ENCODE data around the gene ROPN1.
"Not testable (repeated sequence)": the region's sequence is repeated elsewhere in the genome, so short reads cannot be mapped to it uniquely, and the experiment has no call there.

Gene ROPN1

DNA sequence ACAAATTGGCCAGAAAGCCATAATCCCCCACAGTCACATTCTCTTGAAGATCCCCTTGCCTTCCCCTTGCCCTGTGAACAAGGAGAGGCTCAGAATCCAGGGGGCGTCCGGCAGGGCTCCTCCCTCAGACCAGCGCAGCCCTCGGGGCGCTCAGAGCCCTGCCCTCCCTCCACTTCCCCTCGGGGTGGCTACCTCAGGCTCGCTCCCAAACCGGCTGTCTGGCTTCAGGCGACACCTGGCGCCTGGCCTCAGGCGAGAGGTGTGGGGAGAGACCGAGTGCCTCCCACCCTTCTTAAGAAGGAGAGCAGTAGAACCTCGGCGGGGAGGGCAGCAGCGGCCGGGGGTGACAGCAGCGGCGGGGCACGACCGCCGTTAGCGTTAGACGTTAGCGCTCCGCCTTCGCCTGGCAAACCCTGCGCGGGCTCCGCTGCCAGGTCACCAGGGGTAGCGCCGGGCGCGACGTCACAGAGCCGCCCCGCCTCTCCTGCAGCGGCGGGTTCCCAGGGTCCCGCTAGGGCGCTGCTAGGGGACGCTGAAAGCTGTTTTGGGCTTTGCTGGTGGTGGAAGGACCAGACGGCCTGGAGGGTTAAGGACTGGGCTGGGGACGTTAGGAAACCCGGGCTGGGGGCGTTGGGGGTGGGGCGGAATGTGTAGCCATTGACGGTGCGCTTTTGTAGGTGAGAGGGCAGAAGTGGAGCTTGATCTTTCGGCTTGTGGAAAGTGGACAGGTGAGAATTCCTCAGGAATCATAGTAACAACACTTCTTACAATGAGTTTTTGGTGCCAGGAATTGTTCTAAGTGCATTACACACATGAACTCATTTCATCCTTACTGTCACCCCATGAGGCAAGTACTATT lies at the start of gene ROPN1:
Gene ROPN1 (minus strand): TSS at position 395 of the 859 bp plus-strand sequence. CDS start 11,643 bp downstream, outside the sequence.
- DNase-seq, result not testable (repeated sequence)

DNA sequence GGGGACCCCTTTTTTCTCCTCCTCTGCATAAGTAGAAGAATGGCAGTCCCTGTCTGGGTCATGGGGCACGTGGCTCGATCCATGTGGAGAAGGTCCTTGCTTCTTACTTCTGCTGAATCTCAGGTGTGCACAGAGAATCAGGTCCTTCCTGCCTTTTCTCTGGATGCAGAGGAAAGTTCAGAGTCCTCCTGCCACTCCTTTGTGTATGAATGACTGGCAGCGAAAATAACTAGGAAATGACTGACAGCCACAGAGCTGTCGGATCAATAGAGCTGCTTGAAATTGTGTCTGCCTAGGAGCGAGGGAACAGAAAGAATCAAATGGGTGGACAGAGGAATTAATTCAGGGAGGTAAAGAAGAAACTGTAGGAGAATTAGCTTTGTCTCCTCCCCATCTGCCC lies 49.6 kb upstream of the ROPN1 start:
- no peak for DNase-seq

DNA sequence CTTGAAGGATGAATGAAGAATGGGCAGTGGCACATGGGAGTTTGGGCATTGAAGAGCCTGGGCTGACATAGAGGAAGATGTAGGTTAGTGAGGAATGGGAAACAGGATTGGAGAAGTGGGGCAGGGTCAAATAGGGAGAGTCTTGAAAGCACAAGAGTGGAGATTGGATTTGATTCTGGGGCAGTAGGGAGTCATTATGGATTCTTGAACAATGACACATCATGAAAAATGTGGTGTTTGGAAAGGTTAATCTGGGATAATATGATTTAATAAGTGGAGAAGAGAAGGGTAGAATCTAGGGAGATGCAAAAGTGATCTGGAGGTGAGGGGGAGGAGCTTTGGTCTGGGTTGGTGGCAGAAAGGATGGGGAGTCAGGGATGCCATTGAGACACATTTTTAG lies 45.4 kb upstream of the ROPN1 start:
- no peak for DNase-seq

DNA sequence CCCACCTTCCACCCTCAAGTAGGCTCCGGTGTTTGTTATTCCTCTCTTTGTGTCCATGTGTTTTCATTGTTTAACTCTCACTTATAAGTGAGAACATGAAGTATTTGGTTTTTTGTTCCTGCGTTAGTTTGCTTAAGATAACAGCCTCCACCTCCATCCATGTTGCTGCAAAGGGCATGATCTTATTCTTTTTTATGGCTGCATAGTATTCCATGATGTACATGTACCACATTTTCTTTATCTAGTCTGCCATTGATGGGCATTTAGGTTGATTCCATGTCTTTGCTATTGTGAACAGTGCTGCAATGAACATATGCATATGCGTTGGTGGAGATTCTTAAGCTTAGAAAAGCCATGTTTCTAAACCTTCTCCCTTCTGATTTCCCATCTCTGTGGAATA lies 44.3 kb upstream of the ROPN1 start:
- not testable (repeated sequence) for DNase-seq

DNA sequence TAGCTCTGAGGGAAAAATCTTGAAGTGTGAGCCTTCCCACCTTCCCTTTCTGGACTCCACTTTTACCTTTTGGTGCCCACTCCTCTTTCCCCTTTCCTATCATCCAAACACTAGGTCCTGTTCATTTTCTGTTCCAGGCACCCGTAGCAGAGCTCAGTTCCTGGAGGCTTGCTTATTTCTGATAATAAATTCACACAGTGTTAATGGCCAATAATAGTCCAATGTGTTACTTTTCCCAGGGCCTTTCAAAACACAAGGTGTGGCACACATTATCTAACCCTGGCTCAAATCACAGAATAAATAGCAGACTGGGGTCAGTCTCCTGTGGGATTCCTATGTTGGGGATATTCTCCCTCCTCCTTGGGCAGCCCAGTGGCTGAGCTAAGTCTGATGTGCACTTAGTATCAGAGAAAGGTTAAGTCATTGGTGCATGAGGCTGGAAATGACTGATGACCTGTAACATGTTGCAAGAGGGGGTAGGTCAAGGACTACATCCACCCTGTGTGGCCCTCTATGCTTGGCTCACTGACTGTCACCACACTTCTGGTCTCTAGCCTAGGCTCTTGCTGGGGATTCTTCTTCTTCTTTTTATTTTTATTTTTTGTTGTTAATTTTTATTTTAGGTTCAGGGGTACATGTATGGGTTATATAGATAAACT lies 43.7 kb upstream of the ROPN1 start:
- DNase-seq, result no peak

DNA sequence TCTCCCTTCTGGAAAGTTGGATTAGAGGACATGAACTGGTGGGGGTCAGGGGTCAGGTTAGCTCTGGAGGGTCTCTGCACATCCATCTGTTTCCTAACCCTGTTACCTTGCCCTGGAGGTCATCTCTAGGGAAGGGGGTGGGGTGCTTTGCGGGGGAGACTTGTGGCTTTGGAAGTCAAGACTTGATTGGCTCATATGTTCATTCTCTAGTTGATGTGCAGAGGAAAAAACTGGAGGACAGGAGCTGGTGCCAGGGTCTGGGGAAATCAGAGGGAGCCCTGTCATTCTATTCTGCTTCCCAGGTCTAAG lies 42.9 kb upstream of the ROPN1 start:
- DNase-seq, result no peak

DNA sequence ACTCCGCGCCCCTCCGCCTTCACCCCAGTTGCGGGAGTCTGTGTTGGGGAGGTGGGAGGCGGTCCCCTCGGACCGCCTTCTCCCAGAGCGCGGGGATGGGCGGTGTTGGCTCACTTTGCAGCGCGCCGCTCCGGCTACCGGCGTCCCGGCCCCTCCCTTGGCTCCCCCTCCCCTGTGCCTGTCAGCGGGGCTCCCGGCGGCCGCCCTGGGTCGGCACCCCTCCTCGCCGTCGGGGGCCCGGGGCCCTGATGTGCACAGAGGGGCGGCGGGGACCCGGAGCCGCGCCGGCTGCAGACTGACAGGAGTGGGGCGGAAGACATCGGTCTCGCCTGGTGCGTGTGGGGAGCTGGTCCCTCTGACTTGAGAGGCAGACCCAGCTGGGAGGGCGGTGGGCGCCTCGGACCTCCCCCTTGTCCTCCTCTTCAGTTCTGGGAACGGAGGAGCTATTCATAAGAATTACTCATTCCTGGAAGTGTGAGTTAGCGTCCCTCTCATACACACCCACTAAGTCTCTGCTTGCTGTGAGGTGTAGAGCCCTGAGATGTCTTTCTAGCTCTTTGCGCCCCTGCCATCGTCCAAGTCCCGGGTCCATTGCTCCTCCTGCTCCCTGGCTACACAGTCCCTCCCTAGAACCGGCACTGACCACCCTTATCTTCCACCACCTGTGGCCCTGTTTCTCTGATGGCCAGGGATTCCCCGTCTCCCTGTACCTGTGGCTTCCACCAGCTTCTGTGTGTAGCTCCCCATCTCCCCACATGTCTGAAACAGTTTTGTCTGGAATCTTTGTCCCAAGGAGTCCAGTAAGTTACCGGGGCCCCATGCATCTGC lies 42.3 kb upstream of the ROPN1 start:
- DNase-seq, result no peak

DNA sequence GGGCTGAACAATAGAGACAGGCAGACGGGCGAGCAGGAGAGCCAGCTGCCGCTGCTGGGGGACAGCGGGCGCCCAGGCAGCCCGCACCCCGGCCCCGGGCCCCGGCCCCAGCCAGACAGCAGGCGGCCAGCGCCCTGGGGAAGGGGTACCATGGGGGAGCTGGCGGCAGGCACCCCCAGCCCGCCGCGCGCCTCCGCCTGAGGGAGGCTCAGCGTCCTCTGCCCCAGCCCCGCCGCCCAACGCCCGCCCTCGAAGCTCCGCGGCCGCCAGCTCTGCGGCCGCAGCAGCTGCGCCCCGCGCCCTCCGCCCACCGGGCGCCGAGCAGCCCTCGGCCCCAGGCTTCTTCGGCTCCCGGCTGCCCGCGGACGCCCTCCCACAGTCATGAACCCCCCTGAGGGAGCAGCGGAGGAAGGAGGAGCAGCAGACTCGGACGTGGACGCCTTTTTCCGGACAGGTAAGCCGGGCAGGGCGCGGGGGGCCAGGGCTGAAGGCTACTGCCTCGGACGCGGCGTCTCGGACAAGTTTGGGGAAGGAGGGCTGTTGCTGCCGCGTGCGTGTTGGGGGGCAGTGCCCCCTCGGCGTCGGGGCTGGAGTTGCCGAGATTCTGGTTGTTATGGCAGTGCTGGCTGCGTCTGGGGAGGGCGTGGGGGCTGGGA lies 41.6 kb upstream of the ROPN1 start, which contains the start of gene KALRN:
Gene KALRN (plus strand): TSS at position 10 of the 656 bp plus-strand sequence.
- DNase-seq, result no peak

DNA sequence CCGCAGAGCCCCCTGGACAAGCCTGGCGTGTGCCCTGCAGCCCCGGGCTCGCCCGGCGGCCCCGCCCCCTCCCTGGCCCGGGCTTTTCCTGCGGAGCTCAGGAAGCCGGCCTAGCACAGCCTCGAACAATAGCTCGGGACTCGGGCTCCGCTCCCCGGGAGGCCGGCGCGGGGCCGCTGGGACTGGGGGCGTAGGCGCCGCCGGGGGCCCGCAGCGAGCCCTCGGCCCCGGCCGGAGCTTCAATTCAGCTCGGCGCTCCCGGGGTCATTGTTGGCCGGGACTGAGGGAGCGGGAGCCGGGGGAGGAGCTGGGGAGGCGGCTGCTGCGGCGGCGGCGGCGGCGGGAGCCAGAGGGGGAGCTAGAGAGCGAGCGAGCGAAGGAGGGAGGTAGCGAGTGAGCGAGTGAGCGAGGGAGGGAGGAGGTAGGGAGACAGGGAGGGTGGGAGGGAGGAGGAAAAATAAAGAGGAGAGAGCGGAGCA lies 41.0 kb upstream of the ROPN1 start:
- peak; percentile 36 for DNase-seq

DNA sequence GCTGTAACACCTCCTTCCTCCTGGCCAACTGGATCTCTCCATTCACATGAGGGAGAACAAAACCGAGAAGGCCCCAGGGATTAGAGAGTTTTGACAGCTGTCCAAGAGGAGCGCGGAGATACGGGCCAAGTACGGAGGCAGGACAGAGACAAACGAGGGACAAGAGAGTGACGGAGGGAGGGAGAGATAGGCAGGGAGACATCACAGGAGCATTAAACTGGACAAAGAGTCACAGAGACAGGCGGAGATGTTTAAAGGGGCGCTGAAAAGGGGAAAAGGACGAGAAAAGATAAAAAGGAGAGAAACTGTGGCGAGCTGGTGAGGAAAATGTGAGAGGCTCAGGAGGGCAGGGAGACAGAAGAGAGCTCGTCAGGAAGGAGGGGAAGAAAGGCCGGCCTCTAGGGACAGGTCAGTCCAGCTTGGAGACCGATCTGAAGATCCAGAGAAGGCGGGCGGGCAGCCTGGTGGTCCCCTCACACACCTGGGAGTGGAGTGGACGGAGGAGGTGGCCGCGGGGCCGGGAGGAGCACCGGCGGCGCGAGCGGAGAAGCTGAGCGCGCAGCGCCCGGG lies 40.5 kb upstream of the ROPN1 start:
- DNase-seq, result no peak

DNA sequence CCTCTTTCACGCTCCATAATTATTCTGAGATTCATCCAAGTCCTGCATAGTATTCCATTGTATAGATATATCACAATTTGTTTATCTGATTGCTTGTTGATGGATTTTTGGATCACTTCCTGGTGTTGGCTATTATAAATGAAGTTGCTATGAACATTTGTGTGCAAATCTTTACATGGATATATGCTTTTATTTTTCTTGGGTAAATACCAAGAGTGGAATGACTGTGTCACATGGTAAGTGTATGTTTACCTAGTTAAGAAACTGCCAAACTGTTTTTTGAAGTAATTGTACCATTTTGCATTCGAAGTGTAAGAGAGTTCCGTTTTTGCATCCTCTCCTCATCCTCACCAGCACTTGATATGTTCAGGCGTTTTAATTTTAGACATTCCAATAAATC lies 34.6 kb upstream of the ROPN1 start:
- DNase-seq, result no peak

DNA sequence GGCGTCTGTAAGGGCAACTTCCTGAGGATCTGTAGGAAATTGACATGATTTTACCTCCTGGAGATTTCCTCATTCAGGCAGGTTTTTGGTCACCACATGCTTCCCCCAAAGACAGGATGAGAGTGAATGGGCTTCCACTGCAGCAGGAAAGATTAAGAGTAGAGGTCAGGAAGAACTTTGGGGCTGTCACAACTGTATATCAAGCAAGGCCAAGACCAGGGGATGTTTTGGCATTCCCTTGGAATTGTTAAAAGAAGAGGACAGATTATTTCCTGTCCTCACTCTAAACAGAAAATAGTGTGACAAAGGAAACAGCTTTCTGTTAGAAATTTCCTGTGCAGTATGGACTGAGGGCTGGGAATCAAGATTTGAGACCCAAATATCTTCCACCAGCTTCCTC lies 31.6 kb upstream of the ROPN1 start:
- not testable (repeated sequence) for DNase-seq

DNA sequence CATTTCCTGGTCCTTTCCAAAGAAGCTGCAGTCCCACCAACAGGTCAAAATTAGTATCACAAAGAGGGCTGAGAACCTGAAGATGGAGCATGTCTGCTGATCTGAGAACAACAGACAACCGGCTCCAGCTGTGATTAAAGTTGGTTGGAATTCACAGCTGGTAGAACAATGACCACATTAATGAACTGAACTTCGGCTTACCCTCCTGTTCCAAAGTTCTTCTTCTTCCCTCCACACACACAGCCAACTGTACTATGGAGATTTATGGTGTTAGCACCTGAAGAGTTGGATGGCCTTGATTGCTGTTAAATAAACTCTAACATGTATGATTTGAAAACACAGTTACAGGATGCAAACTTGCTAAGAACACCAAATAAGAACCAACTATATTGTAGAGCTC lies 27.4 kb upstream of the ROPN1 start:
- no peak for DNase-seq

DNA sequence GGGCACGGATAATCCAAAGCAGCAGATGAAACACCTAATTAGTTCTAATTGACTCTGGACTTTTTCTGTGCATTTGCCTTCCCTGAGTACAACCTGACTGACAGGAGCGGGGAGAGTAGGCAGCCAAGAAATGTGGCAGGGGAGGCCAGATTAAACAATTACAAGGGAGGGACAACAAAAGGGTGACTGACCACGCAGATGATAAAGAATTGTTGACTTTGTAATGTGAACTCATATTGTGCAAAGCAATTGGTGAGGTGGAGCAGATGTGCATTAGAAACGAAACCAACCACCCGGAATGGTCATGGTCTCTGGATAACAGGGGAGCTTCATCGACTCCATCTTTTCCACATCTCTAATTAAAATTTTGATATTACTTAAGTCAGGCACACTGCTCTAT lies 25.6 kb upstream of the ROPN1 start:
- DNase-seq, result not testable (repeated sequence)

DNA sequence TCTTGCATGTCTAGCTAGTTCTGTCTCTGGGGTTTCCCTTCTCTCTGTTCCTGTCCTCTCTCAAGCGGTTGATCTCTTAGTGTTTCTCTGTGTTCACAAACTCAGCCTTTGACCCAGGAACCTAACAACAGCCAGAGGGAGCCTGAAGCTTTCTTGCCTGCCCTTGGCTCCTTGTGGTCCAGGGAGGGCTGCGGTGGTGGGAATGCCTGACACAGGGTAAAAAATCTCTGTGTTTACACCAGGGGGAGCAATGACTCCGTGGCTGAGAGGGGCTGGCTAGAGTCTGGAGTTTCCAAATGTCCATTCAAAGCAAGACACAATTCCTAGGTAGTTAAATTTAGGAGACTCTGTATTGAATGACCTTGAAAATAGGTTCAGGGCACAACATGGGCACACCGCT lies 24.6 kb upstream of the ROPN1 start:
- DNase-seq, result peak; percentile 2

DNA sequence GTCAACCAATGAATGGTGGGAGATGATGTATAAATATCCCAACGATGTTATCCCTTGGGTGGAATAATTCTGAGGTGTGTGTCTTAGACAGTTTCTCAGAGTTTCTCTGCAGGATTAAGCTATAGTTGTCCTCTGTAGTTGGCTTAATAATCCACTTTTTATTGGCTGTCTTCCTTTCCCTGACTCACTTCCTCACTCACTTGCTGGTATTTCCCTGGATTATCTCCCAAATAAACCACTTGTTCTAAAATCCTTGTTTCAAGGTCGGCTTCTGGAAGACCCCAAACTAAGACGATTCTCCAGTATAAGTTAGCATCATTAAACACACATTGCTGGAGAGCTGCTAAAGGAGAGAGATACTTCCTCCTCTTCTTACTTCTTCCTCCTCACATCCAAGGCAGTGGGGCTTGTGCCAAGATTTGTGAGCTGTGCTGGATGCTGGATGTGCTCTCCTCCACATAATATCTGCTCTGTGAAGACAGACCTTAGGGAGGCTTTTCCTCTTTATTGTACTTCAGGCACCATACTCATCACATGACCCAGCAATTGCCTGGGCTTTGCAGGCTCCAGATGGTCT lies 22.5 kb upstream of the ROPN1 start:
- DNase-seq, result no peak

DNA sequence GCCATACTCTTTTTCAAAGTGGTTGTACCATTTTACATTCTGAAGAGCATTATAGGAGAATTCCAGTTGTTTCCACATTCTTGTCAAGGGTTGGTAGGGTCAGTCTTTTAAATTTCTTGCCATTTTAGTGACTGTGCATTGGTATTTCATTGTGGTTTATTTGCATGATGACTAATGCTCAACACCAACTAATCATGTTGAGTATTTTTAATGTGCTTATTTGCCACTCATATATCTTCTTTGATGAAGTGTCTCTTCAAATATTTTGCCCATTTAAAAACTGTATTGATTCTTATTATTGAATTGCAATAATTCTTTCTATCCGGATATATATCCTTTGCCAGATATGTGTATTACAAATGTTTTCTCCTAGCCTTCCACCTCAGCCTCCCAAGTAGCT lies 16.4 kb upstream of the ROPN1 start:
- not testable (repeated sequence) for DNase-seq

DNA sequence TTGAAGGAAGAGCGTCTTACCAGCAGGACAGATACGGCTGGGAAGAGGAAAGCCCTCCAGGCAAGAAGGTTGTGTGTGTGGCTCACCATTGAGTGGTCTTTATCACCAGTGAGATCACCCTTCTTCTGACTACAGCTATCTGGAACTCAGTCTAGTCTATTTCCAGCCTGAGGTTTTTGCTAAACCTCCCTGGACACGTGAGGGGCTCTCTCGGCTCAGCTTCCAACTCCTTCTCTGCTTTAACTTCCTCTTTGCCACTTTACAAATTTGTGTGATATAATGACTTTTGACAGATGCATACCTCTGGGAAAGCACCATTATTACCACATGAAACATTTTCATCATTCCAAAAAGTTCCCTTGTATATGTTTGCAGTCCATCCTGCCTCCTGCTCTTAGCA lies 15.3 kb upstream of the ROPN1 start:
- no peak for DNase-seq

DNA sequence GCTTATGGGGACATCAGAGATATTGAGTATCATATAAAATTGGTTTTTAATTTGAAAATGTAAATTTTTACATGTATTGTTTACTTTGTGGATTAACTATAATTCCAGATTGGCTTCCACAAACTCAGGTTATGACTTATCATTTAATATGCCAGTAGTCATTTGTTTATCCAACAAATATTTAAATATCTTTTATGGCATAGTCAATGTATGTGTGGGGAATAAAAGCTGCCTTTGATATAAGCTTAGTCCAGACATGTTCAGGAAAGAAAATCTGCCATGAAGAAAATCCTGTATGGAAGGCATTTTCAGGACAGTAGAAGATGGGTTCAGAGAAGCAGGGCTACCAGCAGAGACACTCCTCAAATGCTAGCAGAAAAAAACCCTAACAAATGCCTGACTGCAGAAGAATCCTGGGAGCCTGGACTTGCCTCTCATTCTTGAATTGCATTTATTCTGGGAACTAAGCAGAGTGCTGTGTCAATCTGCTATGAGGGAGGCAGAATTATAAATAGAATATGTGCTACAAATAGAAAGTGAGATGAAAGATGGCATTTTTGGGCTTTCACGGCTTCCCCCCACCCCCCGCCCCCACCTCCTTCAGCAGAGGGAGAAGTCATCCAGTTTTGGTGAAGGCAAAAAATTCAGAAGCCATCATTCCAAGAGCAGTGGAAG lies 10.6 kb upstream of the ROPN1 start:
- DNase-seq, result peak; percentile 87

DNA sequence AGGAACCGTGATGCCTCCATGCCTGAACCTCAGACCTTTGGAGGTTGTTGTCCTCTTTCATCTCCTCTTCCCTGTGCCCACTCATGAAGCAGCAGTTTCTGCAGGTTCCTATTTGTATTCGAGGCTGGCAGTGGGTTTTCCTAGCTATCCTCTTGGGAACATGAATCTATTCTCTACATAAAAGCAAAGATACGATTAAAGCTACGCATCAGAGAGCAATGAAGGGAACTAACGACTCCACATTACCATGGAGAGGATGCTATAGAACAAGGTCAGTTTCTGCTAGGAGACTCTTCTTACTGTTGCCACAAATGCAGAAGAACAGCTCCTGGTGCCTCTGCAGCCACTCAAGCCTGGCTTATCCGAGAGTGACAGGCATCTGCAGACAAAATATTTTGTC lies 9.4 kb upstream of the ROPN1 start:
- DNase-seq, result not testable (repeated sequence)

DNA sequence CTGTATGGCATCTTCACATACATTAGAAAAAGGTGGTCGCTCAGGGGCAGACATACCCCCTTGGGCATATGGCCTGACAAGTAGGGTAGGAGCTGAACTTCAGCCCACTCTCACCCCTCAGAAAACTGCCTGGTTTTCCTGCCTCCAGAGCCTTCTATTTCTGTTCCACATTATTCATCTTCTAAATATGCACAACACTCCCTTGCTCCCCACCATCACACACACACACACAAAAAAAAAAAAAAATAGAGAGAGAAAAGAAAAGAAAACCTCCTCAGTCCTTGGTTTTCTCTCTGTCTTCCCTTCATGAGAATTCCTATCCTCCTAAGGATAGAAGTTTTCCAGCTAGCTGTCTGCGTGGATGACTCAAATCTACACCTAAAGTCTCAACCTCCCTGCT lies 5.6 kb upstream of the ROPN1 start:
- no peak for DNase-seq

DNA sequence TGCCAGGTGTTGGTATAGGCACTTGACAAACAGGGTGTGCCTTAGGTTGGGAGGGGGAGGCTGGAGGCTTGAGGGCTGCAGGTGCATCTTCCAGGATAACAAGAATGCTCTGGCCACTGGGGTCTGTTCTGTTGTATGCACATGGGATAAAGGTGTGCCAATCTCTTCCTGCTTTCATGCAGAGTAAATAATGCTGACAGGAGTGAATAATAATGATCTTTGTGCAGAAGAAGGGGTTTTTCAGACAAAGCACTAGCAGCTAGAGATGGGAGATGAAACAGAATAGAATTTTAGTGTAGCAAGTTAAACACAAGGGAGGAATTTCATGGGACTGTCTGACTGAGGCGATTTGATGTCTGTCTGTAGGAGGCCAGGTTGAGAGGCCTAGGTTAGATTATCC lies 1.9 kb upstream of the ROPN1 start:
- DNase-seq, result no peak

Measured in NCI-H526 treated with DMSO at 0.1 percent for 48 hours (cell line).